Raji (cell line): Measurements from ENCODE around the gene OR2F2.

Experiments
- POLR2A ChIP-seq: IDR thresholded peaks from 2 replicates; pipeline ENCODE4 v1.6.1; 2011; ENCODE audit warnings: low read depth, low read length, control low read depth; ENCODE audit not compliant: insufficient read depth

OR2F2 gene

GRCh38 chr7:143934526-143935325 lies at the start of gene OR2F2:
Gene OR2F2 (plus strand): TSS chr7:143935233. CDS start chr7:143935233, 0 bp downstream.
- TF ChIP-seq POLR2A = no peak

GRCh38 chr7:143885951-143886350 lies 49.1 kb upstream of the OR2F2 start:
- TF ChIP-seq POLR2A = no peak

- TF ChIP-seq POLR2A = no peak
These were observed 48.1 kb upstream of the OR2F2 start for GRCh38 chr7:143886826-143887477.

GRCh38 chr7:143889068-143889467 lies 46.0 kb upstream of the OR2F2 start:
- no peak for TF ChIP-seq POLR2A

- no peak for TF ChIP-seq POLR2A
These were observed 44.5 kb upstream of the OR2F2 start for GRCh38 chr7:143890558-143890957.

- TF ChIP-seq POLR2A = no peak
These were observed 43.6 kb upstream of the OR2F2 start for GRCh38 chr7:143891457-143891856.

- no peak for TF ChIP-seq POLR2A
These were observed 42.3 kb upstream of the OR2F2 start for GRCh38 chr7:143892527-143893300.

- no peak for TF ChIP-seq POLR2A
These were observed 38.4 kb upstream of the OR2F2 start for GRCh38 chr7:143896667-143897066.

GRCh38 chr7:143898810-143899209 lies 36.2 kb upstream of the OR2F2 start:
- TF ChIP-seq POLR2A = no peak

GRCh38 chr7:143900230-143900766 lies 34.7 kb upstream of the OR2F2 start:
- TF ChIP-seq POLR2A = no peak

GRCh38 chr7:143901332-143901667 lies 33.7 kb upstream of the OR2F2 start:
- TF ChIP-seq POLR2A = no peak

- no peak for TF ChIP-seq POLR2A
These were observed 33.2 kb upstream of the OR2F2 start, which contains the start of gene TCAF1 for GRCh38 chr7:143901668-143902331. Gene TCAF1 (minus strand): TSS chr7:143902176. CDS start chr7:143876608, 25,568 bp downstream.

GRCh38 chr7:143902332-143902899 lies 32.6 kb upstream of the OR2F2 start:
- TF ChIP-seq POLR2A = no peak

- TF ChIP-seq POLR2A = no peak
These were observed 29.5 kb upstream of the OR2F2 start for GRCh38 chr7:143905509-143905908.

- TF ChIP-seq POLR2A = no peak
These were observed 28.9 kb upstream of the OR2F2 start for GRCh38 chr7:143906151-143906550.

- no peak for TF ChIP-seq POLR2A
These were observed 28.1 kb upstream of the OR2F2 start for GRCh38 chr7:143906895-143907294.
